Astrocyte (in vitro differentiated cells and primary cell): ENCODE measurements around the gene COMMD10.

Experiments
- EZH2 ChIP-seq: IDR thresholded peaks from 2 replicates; pipeline ENCODE4 v1.6.1; 2012; ENCODE audit warnings: mild to moderate bottlenecking, low read length, inconsistent platforms; ENCODE audit not compliant: insufficient read depth
- TF ChIP-seq, protein P1 (sequence below): IDR thresholded peaks from 2 replicates; pipeline ENCODE4 v1.5.1; 2011; ENCODE audit warnings: low read depth, mild to moderate bottlenecking, inconsistent platforms, low read length, moderate library complexity; ENCODE audit not compliant: insufficient read depth

DNA sequence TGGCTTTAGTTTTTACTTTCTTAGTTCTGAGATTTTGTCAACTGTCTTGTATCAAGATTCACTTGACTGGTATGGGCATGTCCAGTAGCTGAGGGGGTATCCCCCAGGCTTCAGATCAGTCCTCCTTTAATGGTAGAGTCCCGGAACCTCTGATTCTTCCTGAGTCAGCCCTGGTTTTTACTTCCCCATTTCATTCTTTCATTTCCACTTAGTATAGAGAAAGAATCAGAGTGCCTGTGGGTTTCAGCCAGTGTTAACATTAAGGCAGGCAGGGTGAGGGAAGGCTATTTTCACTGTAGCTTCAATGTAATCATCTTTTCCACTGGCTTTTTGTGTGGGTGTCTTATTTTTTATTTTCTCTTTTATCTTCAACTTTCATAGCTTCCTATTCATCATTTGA is 8.3 kb upstream of the COMMD10 start:
- TF ChIP-seq, protein P1, sequence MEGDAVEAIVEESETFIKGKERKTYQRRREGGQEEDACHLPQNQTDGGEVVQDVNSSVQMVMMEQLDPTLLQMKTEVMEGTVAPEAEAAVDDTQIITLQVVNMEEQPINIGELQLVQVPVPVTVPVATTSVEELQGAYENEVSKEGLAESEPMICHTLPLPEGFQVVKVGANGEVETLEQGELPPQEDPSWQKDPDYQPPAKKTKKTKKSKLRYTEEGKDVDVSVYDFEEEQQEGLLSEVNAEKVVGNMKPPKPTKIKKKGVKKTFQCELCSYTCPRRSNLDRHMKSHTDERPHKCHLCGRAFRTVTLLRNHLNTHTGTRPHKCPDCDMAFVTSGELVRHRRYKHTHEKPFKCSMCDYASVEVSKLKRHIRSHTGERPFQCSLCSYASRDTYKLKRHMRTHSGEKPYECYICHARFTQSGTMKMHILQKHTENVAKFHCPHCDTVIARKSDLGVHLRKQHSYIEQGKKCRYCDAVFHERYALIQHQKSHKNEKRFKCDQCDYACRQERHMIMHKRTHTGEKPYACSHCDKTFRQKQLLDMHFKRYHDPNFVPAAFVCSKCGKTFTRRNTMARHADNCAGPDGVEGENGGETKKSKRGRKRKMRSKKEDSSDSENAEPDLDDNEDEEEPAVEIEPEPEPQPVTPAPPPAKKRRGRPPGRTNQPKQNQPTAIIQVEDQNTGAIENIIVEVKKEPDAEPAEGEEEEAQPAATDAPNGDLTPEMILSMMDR: no peak
- no peak for TF ChIP-seq EZH2
